Sigmoid colon (tissue), 4 donors: ENCODE results near the gene TOMM6.

Source experiments
- EP300 ChIP-seq, 4 donors: sonication (generic); formaldehyde crosslinking; IDR thresholded peaks; one replicate each; pipeline ENCODE4 v1.6.1; 2017; ENCODE audit warnings: antibody characterized with exemption in 4 of 4
- POLR2A ChIP-seq, 2 donors: fragments of 450-650 bp; IDR thresholded peaks; one replicate each; pipeline ENCODE4 v1.6.1; 2016; ENCODE audit warnings: antibody characterized with exemption in 2 of 2, mild to moderate bottlenecking in 2 of 2, moderate library complexity in 2 of 2
- POLR2AphosphoS5 ChIP-seq, 4 donors: sonication (generic); formaldehyde crosslinking; IDR thresholded peaks; one replicate each; pipeline ENCODE4 v1.6.1; 2017; ENCODE audit warnings: antibody characterized with exemption in 4 of 4
- TF ChIP-seq, protein P1 (sequence below), 4 experiments: fragments of 450-650 bp in 3 of 4; fragments of 200-600 bp in 1 of 4; IDR thresholded peaks; one replicate each; pipeline ENCODE4 v1.5.1; 2016 to 2019; ENCODE audit warnings: antibody characterized with exemption in 4 of 4, mild to moderate bottlenecking in 3 of 4, moderate library complexity in 2 of 4

DNA sequence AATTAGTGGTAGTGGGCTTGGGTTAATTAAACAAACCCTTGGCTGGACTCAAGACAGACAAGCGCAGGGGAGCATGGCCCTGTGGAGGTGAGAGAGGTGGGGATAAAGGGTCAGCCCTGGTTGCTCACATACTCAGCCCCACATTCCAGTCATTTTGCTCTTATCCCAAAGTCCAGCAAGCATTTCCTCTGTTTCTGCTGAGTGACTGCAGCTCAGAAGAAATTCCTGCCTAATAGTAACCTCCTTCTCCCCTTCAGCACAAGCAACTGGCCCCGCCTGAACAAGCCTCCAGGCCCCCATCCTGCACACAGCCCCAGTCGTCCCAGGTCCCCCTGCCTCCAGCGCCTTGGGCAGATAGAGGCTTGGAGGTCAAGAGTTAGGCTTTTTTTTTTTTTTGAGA lies 48.5 kb upstream of the TOMM6 start:
- TF ChIP-seq, protein P1, sequence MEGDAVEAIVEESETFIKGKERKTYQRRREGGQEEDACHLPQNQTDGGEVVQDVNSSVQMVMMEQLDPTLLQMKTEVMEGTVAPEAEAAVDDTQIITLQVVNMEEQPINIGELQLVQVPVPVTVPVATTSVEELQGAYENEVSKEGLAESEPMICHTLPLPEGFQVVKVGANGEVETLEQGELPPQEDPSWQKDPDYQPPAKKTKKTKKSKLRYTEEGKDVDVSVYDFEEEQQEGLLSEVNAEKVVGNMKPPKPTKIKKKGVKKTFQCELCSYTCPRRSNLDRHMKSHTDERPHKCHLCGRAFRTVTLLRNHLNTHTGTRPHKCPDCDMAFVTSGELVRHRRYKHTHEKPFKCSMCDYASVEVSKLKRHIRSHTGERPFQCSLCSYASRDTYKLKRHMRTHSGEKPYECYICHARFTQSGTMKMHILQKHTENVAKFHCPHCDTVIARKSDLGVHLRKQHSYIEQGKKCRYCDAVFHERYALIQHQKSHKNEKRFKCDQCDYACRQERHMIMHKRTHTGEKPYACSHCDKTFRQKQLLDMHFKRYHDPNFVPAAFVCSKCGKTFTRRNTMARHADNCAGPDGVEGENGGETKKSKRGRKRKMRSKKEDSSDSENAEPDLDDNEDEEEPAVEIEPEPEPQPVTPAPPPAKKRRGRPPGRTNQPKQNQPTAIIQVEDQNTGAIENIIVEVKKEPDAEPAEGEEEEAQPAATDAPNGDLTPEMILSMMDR (IDR thresholded peaks at IDR 0.05), result no peak
- no peak for TF ChIP-seq POLR2A (IDR thresholded peaks at IDR 0.05)
- no peak for TF ChIP-seq POLR2AphosphoS5 (IDR thresholded peaks at IDR 0.05)
- TF ChIP-seq EP300 (IDR thresholded peaks at IDR 0.05), result no peak
